KMS-11 (cell line): ENCODE measurements around the gene CHORDC1.
A peak's percentile ranks its signal among the peaks of the same experiment; 100 is the strongest.

Experiments used
- H2AFZ ChIP-seq: fragments of 200-600 bp; sonication (generic); 2 replicates; pipeline ENCODE4 v1.6.1; 2016; ENCODE audit warnings: antibody characterized with exemption, mixed run types, low read depth
- H3K27ac ChIP-seq: fragments of 200-600 bp; sonication (generic); 2 replicates; pipeline ENCODE4 v1.6.1; 2016; ENCODE audit warnings: mild to moderate bottlenecking, mixed run types
- H3K27me3 ChIP-seq: fragments of 200-600 bp; sonication (generic); 2 replicates; pipeline ENCODE4 v1.6.1; 2017; ENCODE audit warnings: mild to moderate bottlenecking, low read depth, mixed run types, moderate library complexity; ENCODE audit not compliant: insufficient read depth
- H3K36me3 ChIP-seq: fragments of 200-600 bp; sonication (generic); 2 replicates; pipeline ENCODE4 v1.6.1; 2017; ENCODE audit warnings: mild to moderate bottlenecking, mixed run types; ENCODE audit not compliant: insufficient read depth
- H3K4me1 ChIP-seq: fragments of 200-600 bp; sonication (generic); 2 replicates; pipeline ENCODE4 v1.6.1; 2016; ENCODE audit warnings: mild to moderate bottlenecking, low read depth, mixed run types; ENCODE audit not compliant: poor library complexity, severe bottlenecking
- H3K4me2 ChIP-seq: fragments of 200-600 bp; sonication (generic); 2 replicates; pipeline ENCODE4 v1.7.0; 2016; ENCODE audit warnings: mild to moderate bottlenecking, mixed run types
- H3K4me3 ChIP-seq: fragments of 200-600 bp; sonication (generic); IDR thresholded peaks from 2 replicates; pipeline ENCODE4 v1.6.1; 2017; ENCODE audit warnings: low read depth, low read length, mixed read lengths; ENCODE audit not compliant: insufficient read depth
- H3K79me2 ChIP-seq: fragments of 200-600 bp; sonication (generic); 2 replicates; pipeline ENCODE4 v1.6.1; 2016; ENCODE audit warnings: low read depth, mixed run types; ENCODE audit not compliant: insufficient read depth
- H3K9ac ChIP-seq: fragments of 200-600 bp; sonication (generic); 2 replicates; pipeline ENCODE4 v1.6.1; 2016; ENCODE audit warnings: mild to moderate bottlenecking, mixed run types
- H4K20me1 ChIP-seq: fragments of 200-600 bp; sonication (generic); 2 replicates; pipeline ENCODE4 v1.6.1; 2016; ENCODE audit warnings: mild to moderate bottlenecking, mixed run types; ENCODE audit not compliant: insufficient read depth
- TF ChIP-seq, protein P1 (sequence below): fragments of 200-600 bp; sonication (generic); conservative IDR thresholded peaks from 2 replicates; pipeline ENCODE4 v1.6.1; 2017; ENCODE audit warnings: low read depth, mild to moderate bottlenecking, antibody characterized with exemption, low read length, moderate library complexity, mixed read lengths

CHORDC1 gene

GRCh38 chr11:90221803-90222458 is 918 bp downstream of the CHORDC1 start:
- no peaks in the 10 kb centered on the region for H4K20me1 ChIP-seq
- peak overlapping the region; percentile 81 for H2AFZ ChIP-seq
- H3K4me3 ChIP-seq = no peak overlapping the region
- TF ChIP-seq, protein P1, sequence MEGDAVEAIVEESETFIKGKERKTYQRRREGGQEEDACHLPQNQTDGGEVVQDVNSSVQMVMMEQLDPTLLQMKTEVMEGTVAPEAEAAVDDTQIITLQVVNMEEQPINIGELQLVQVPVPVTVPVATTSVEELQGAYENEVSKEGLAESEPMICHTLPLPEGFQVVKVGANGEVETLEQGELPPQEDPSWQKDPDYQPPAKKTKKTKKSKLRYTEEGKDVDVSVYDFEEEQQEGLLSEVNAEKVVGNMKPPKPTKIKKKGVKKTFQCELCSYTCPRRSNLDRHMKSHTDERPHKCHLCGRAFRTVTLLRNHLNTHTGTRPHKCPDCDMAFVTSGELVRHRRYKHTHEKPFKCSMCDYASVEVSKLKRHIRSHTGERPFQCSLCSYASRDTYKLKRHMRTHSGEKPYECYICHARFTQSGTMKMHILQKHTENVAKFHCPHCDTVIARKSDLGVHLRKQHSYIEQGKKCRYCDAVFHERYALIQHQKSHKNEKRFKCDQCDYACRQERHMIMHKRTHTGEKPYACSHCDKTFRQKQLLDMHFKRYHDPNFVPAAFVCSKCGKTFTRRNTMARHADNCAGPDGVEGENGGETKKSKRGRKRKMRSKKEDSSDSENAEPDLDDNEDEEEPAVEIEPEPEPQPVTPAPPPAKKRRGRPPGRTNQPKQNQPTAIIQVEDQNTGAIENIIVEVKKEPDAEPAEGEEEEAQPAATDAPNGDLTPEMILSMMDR = no peak
- H3K27ac ChIP-seq = peak overlapping the region; percentile 55
- H3K9ac ChIP-seq = peak overlapping the region; percentile 67
- peak overlapping the region; percentile 73 for H3K4me2 ChIP-seq
- no peaks in the 10 kb centered on the region for H3K36me3 ChIP-seq
- peaks cover 51% of the 10 kb centered on the region for H3K79me2 ChIP-seq
- no peaks in the 10 kb centered on the region for H3K27me3 ChIP-seq
- peaks cover 8% of the 10 kb centered on the region for H3K4me1 ChIP-seq

GRCh38 chr11:90220391-90220790 is 2.5 kb downstream of the CHORDC1 start:
- no peak overlapping the region for H3K27ac ChIP-seq
- no peak overlapping the region for H3K4me3 ChIP-seq
- peaks cover 8% of the 10 kb centered on the region for H3K4me1 ChIP-seq
- TF ChIP-seq, protein P1 = no peak
- peak overlapping the region; percentile 73; the same call in 1 of the 2 replicates for H3K4me2 ChIP-seq
- no peak overlapping the region for H2AFZ ChIP-seq
- peaks cover 65% of the 10 kb centered on the region for H3K79me2 ChIP-seq
- H3K27me3 ChIP-seq = no peaks in the 10 kb centered on the region
- H4K20me1 ChIP-seq = no peaks in the 10 kb centered on the region
- no peaks in the 10 kb centered on the region for H3K36me3 ChIP-seq
- no peak overlapping the region for H3K9ac ChIP-seq

- Histone ChIP-seq H2AFZ (no peak overlapping the region), H3K27me3 (no peaks in the 10 kb centered on the region), H3K4me1 (peaks cover 8% of the 10 kb centered on the region), H3K27ac (no peak overlapping the region), H3K9ac (no peak overlapping the region), H3K79me2 (peaks cover 73% of the 10 kb centered on the region), H3K4me3 (no peak overlapping the region), H3K4me2 (no peak overlapping the region), H4K20me1 (no peaks in the 10 kb centered on the region), H3K36me3 (no peaks in the 10 kb centered on the region)
- TF ChIP-seq, protein P1 = no peak
Measured at GRCh38 chr11:90219438-90219837, 3.4 kb downstream of the CHORDC1 start.

DNA sequence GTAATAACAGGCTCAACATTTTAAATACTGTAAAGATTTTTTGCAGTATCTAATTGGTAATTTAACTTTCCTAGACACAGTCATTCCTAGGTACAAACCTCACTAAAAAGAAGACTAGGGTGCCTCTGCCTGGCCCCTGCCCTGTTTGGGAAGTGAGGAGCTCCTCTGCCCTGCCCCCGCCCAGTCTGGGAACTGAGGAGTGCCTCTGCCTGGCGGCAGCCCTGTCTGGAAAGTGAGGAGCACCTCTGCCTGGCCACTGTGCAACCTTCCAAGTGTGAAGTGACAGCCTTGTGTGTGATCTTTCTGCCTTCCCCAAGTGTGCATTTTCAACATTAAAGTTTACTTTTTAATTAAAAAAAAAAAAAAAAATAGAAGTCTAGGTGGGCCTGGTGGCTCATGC is 4.2 kb downstream of the CHORDC1 start:
- Histone ChIP-seq H4K20me1 (no peaks in the 10 kb centered on the region), H2AFZ (no peak overlapping the region), H3K27ac (no peak overlapping the region), H3K4me1 (peaks cover 8% of the 10 kb centered on the region), H3K36me3 (no peaks in the 10 kb centered on the region), H3K4me3 (no peak overlapping the region), H3K27me3 (no peaks in the 10 kb centered on the region), H3K9ac (no peak overlapping the region), H3K79me2 (peaks cover 80% of the 10 kb centered on the region), H3K4me2 (no peak overlapping the region)
- TF ChIP-seq, protein P1 = no peak
